Fibroblast of pulmonary artery (primary cell): ENCODE data around the gene ADAR.
A peak's percentile ranks its signal among the peaks of the same experiment; 100 is the strongest.

Source experiments
- DNase-seq: peaks from one replicate; pipeline ENCODE4 v3.0.0-alpha.2; 2010; ENCODE audit warnings: low read depth
- H3K4me3 ChIP-seq: replicated peaks from 2 replicates; pipeline ENCODE4 v1.5.1; 2011; ENCODE audit warnings: low read depth, mild to moderate bottlenecking, control low read depth, low read length, moderate library complexity
- TF ChIP-seq, protein P1 (sequence below): IDR thresholded peaks from 2 replicates; pipeline ENCODE4 v1.5.1; 2011; ENCODE audit warnings: mild to moderate bottlenecking, control low read depth, low read length, inconsistent platforms; ENCODE audit errors: missing control alignments

The ADAR gene

DNA sequence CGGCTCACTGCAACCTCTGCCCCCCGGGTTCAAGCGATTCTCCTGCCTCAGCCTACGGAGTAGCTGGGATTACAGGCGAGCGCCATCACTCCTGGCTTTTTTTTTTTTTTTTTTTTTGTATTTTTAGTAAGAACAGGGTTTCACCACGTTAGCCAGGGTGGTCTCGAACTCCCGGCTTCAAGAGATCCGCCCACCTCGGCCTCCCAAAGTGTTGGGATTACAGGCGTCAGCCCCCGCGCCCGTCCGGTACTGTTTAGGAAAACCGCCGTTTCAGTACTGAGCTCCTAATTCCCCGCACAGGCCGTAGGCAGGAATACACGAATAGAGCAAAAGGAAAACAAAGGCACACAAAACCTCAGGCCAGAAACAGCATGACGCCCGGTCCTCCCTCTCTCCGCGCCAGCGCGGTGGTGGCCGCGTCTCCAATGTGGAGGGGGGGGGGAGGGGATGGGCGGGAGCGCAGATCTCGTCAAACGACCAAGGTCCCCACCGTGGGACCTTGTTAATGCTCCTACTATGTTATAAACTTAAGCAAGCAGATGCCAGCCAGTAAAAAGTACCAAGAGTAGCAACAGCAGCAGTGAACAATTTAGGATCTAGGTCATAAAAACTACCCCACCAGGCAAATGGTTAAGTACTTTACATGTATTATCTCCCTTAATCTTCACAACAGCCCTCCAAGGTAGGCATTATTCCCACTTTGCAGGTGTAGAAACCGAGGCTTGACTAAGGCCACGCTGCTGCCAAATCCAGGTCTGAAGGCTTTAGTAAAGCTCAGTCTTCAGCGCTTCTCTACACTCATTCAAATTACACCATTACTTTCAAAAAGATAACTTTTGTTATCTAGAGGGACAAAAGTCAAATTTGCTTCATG lies 648 bp upstream of the ADAR start:
- H3K4me3 ChIP-seq, result peak overlapping the region; percentile 73
- peak; percentile 60 for DNase-seq
- TF ChIP-seq, protein P1, sequence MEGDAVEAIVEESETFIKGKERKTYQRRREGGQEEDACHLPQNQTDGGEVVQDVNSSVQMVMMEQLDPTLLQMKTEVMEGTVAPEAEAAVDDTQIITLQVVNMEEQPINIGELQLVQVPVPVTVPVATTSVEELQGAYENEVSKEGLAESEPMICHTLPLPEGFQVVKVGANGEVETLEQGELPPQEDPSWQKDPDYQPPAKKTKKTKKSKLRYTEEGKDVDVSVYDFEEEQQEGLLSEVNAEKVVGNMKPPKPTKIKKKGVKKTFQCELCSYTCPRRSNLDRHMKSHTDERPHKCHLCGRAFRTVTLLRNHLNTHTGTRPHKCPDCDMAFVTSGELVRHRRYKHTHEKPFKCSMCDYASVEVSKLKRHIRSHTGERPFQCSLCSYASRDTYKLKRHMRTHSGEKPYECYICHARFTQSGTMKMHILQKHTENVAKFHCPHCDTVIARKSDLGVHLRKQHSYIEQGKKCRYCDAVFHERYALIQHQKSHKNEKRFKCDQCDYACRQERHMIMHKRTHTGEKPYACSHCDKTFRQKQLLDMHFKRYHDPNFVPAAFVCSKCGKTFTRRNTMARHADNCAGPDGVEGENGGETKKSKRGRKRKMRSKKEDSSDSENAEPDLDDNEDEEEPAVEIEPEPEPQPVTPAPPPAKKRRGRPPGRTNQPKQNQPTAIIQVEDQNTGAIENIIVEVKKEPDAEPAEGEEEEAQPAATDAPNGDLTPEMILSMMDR, result no peak

DNA sequence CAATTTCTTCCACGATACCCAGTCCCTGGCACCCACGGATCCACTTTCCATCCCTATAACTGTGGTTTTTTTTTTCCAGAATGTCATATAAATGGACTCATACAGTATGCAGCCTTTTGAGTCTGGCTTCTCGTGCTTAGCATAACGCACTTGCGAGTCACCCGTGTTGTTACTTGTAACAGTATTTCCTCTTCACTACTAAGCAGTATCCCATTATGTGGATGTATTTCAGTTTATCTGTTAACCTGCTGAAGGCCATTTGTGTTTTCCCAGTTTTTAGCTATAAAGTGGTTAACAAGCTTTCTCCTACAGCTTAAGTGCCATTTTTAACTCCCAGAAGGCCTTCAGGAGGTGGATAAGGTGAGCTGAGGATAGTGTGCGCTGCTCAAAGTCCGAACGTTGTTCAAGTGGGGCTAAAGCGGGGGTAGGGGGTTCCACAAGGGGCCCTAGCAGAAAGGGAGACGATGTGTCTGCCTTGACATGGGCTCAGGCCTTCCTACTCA lies 829 bp downstream of the ADAR start:
- DNase-seq, result peak; percentile 50
- TF ChIP-seq, protein P1, result no peak
- H3K4me3 ChIP-seq, result peak overlapping the region; percentile 73

DNA sequence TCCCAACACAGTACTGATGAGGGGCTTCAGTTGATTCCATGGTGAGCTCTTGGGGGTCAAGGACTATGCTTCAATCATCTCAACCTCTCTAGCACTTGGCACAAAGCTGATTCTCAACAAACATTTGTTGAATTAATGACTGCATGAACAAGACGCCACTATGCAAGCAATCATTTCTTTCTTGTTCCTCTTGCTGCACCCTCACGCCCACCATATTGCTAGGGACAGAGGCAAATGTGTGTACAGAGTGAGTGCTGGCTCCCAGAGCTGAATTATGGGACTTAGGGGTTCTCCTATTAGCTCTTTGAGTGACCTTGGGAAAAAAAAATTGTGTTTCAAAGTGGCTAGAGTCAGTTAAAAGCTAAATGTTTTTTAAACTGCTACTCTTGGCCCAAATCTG lies 2.5 kb downstream of the ADAR start:
- TF ChIP-seq, protein P1, result no peak
- H3K4me3 ChIP-seq, result no peak overlapping the region
- DNase-seq, result no peak

DNA sequence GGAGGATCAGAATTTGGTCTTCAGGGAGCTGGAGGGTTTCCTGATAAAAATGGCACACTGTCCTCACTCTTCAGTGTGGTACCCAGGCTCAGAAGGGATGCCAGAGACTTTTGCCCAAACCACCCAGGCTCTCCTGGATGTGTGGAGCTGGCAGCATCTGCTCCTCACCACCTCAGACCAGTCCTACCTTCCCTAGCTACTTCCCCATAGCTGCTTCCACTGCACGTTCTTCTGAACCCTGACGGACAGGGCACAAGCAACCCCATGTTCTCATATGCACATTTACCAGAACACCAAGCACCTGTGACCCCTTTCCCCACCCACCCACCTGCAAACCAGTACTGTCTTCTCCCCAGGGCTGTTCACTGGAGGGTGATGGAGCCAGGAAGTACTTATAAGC lies 4.7 kb downstream of the ADAR start:
- DNase-seq, result no peak
- TF ChIP-seq, protein P1, result no peak
- no peak overlapping the region for H3K4me3 ChIP-seq

DNA sequence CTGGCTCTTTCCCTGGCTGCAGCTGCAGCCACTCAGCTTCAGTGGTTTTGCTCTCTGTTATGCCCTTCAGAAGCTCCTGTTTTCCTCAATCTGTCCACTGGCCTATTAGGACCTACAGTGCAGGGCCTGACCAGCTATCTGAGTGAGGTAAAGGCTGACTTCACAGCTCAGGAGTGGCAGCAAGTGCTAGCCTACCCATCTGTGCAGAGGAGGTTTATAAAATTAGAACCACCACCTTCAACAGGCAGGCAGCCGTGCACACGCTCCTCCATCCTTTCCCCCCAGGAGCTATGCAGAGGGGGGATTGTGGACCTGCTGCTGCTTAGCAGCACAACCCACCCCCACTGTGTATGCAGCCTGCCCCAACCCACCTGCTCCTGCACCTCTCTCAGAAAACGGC lies 8.3 kb downstream of the ADAR start:
- TF ChIP-seq, protein P1, result no peak
- peak; percentile 20 for DNase-seq
- no peak overlapping the region for H3K4me3 ChIP-seq

DNA sequence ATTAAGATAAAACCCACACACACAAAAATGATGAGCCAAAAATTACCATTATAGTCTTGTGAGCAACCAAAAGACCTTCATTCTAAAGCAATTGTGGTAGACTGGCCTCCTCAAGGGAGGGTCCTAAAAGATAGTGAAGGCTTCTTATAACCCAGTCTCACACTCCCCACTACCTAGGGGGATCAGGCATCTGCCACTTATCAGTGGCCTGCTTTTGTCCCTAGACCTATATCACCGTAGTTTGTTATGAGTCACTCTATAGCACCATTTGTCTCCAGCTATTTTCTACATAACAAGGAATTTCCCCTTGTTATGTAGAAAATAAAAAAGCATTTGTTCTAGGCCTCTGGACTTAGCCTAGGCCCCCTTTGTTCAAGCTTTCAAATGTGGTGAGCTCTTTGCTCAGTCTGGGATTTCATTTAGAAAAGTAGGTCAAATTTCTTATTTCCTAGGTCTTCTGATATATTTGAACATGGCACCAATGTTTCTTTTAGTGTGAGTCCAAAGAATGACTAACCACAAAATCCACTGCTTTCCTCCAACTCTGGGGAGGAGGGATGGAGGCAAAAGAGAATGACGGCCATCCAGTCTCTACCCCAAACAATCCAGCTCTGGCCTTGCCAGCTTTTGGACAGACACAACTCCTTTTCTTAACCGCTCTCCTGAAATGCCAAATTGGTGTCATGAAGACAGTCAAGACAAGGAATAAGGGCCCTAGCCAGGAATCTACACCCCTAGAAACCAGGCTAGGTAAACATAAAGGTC lies 8.9 kb downstream of the ADAR start:
- DNase-seq, result peak; percentile 37
- H3K4me3 ChIP-seq, result no peak overlapping the region
- TF ChIP-seq, protein P1, result no peak
